ENCODE data around the gene GOLGA8A.
"Not testable (repeated sequence)": the region's sequence is repeated elsewhere in the genome, so short reads cannot be mapped to it uniquely, and the experiment has no call there.

The GOLGA8A gene

GRCh38 chr15:34437687-34438086, at the start of gene GOLGA8A:
GOLGA8A (minus strand) TSS chr15:34437808; CDS start chr15:34389691, 48,117 bp downstream.
- DNase-seq (ENCODE audit: low read depth), result peak; percentile 68

GRCh38 chr15:34483644-34484043, 46.0 kb upstream of the GOLGA8A start:
- no peak for DNase-seq (ENCODE audit: low read depth)

GRCh38 chr15:34481370-34481769, 43.8 kb upstream of the GOLGA8A start:
- DNase-seq (ENCODE audit: low read depth), result no peak

GRCh38 chr15:34473840-34474239, 36.2 kb upstream of the GOLGA8A start:
- no peak for DNase-seq (ENCODE audit: low read depth)

GRCh38 chr15:34472947-34473346, 35.3 kb upstream of the GOLGA8A start:
- DNase-seq (ENCODE audit: low read depth), result no peak

GRCh38 chr15:34470892-34471291, 33.3 kb upstream of the GOLGA8A start:
- no peak for DNase-seq (ENCODE audit: low read depth)

GRCh38 chr15:34470091-34470490, 32.5 kb upstream of the GOLGA8A start:
- DNase-seq (ENCODE audit: low read depth), result no peak

GRCh38 chr15:34461730-34462129, 24.1 kb upstream of the GOLGA8A start:
- DNase-seq (ENCODE audit: low read depth), result no peak

GRCh38 chr15:34460451-34460850, 22.8 kb upstream of the GOLGA8A start:
- DNase-seq (ENCODE audit: low read depth), result no peak

GRCh38 chr15:34456658-34457057, 19.1 kb upstream of the GOLGA8A start:
- no peak for DNase-seq (ENCODE audit: low read depth)

- DNase-seq (ENCODE audit: low read depth), result no peak
Observed at GRCh38 chr15:34442891-34443290, 5.3 kb upstream of the GOLGA8A start.

GRCh38 chr15:34439878-34440277, 2.3 kb upstream of the GOLGA8A start:
- no peak for DNase-seq (ENCODE audit: low read depth)

- no peak for DNase-seq (ENCODE audit: low read depth)
Observed at GRCh38 chr15:34436956-34437442, 609 bp downstream of the GOLGA8A start.

GRCh38 chr15:34436126-34436955, 1.3 kb downstream of the GOLGA8A start:
- DNase-seq (ENCODE audit: low read depth), result no peak

- DNase-seq (ENCODE audit: low read depth), result no peak
Observed at GRCh38 chr15:34435658-34436057, 1.9 kb downstream of the GOLGA8A start.

- DNase-seq (ENCODE audit: low read depth), result no peak
Observed at GRCh38 chr15:34434627-34435305, 2.8 kb downstream of the GOLGA8A start.

- not testable (repeated sequence) for DNase-seq (ENCODE audit: low read depth)
Observed at GRCh38 chr15:34433956-34434626, 3.5 kb downstream of the GOLGA8A start.

GRCh38 chr15:34430642-34431041, 7.0 kb downstream of the GOLGA8A start:
- not testable (repeated sequence) for DNase-seq (ENCODE audit: low read depth)

GRCh38 chr15:34423425-34424090, 14.1 kb downstream of the GOLGA8A start:
- DNase-seq (ENCODE audit: low read depth), result not testable (repeated sequence)

GRCh38 chr15:34420953-34421352, 16.7 kb downstream of the GOLGA8A start:
- DNase-seq (ENCODE audit: low read depth), result not testable (repeated sequence)

- DNase-seq (ENCODE audit: low read depth), result not testable (repeated sequence)
Observed at GRCh38 chr15:34418435-34418834, 19.2 kb downstream of the GOLGA8A start.

- not testable (repeated sequence) for DNase-seq (ENCODE audit: low read depth)
Observed at GRCh38 chr15:34409511-34409910, 28.1 kb downstream of the GOLGA8A start.
